Tracheal epithelial cell (primary cell): ENCODE measurements around the gene FOXI1. TPM values are rescaled to one million over a fixed set of nuclear protein-coding genes. Genes with fewer than 3 reads are reported as not detected.

Experiments used
- total RNA-seq: library from RNA; depleted of rRNA; stranded (reverse); fragments of >200 nt; gene quantifications from 2 replicates; pipeline ENCODE4 v1.2.1, GENCODE V29; 2014

FOXI1 gene
- total RNA-seq: not detected in 2 replicates

DNA sequence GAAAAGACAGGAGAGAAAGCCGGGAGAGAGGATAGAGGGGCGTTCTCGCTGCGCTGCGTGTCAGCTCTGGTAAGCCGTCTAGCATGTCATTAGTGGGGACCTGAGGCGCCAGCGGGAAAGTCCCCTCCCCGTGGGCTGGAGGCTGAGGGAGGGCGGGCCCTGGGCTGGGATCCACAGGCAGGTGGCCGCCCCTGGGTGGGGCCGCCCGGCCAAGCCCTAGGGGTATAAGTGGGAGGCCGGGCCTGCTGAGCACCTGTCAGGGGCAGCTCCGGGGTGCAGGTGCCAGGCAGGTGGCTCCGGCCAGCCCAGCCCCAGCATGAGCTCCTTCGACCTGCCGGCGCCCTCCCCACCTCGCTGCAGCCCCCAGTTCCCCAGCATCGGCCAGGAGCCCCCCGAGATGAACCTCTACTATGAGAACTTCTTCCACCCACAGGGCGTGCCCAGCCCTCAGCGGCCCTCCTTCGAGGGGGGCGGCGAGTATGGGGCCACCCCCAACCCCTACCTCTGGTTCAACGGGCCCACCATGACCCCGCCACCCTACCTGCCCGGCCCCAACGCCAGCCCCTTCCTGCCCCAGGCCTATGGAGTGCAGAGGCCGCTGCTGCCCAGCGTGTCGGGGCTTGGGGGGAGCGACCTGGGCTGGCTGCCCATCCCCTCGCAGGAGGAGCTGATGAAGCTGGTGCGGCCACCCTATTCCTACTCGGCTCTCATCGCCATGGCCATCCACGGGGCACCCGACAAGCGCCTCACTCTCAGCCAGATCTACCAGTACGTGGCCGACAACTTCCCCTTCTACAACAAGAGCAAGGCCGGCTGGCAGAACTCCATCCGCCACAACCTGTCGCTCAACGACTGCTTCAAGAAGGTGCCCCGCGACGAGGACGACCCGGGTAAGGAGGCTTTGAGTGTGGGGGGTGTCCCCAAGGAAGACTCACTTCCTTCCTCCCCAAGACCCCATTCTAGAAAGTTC lies at the start of gene FOXI1:
FOXI1 (plus strand) TSS at position 256 of the 970 bp plus-strand sequence; CDS start at position 317, 61 bp downstream.

Other genes starting within 250 kb of the FOXI1 start
- 0.24 and 0.43 TPM in 2 replicates for gene INSYN2B, start 125.4 kb upstream of the FOXI1 start, total RNA-seq
- not detected in 2 replicates for gene C5orf58, start 127.1 kb downstream of the FOXI1 start, total RNA-seq
- not detected in 2 replicates for gene LCP2, start 191.9 kb downstream of the FOXI1 start, total RNA-seq